Retina (tissue), 1 donor: Measurements from ENCODE around the gene EMILIN2.
"Not testable (repeated sequence)": the region's sequence is repeated elsewhere in the genome, so short reads cannot be mapped to it uniquely, and the experiment has no call there.

Source experiments
- DNase-seq: peaks from one replicate; pipeline ENCODE4 v3.0.0-alpha.2; 2016

EMILIN2 gene

GRCh38 chr18:2847317-2848246, 776 bp downstream of the EMILIN2 start:
- peak; percentile 72 for DNase-seq

GRCh38 chr18:2848247-2849246, 1.7 kb downstream of the EMILIN2 start:
- peak; percentile 18 for DNase-seq

GRCh38 chr18:2850816-2851215, 4.0 kb downstream of the EMILIN2 start:
- no peak for DNase-seq

- no peak for DNase-seq
Measured at GRCh38 chr18:2851771-2852170, 5.0 kb downstream of the EMILIN2 start.

- not testable (repeated sequence) for DNase-seq
Measured at GRCh38 chr18:2852460-2852859, 5.7 kb downstream of the EMILIN2 start.

GRCh38 chr18:2853173-2853925, 6.5 kb downstream of the EMILIN2 start:
- DNase-seq = no peak

GRCh38 chr18:2853926-2854664, 7.3 kb downstream of the EMILIN2 start:
- no peak for DNase-seq

GRCh38 chr18:2854875-2855274, 8.1 kb downstream of the EMILIN2 start:
- DNase-seq = no peak

- DNase-seq = no peak
Measured at GRCh38 chr18:2855560-2856350, 8.9 kb downstream of the EMILIN2 start.

- DNase-seq = no peak
Measured at GRCh38 chr18:2856547-2857170, 9.9 kb downstream of the EMILIN2 start.

- no peak for DNase-seq
Measured at GRCh38 chr18:2857491-2858131, 10.8 kb downstream of the EMILIN2 start.

- not testable (repeated sequence) for DNase-seq
Measured at GRCh38 chr18:2860397-2860796, 13.6 kb downstream of the EMILIN2 start.

- DNase-seq = not testable (repeated sequence)
Measured at GRCh38 chr18:2863997-2864396, 17.2 kb downstream of the EMILIN2 start.

GRCh38 chr18:2866465-2866864, 19.7 kb downstream of the EMILIN2 start:
- DNase-seq = not testable (repeated sequence)

- no peak for DNase-seq
Measured at GRCh38 chr18:2869207-2869606, 22.4 kb downstream of the EMILIN2 start.

- DNase-seq = no peak
Measured at GRCh38 chr18:2871111-2871720, 24.4 kb downstream of the EMILIN2 start.

GRCh38 chr18:2872095-2872494, 25.3 kb downstream of the EMILIN2 start:
- no peak for DNase-seq

- DNase-seq = no peak
Measured at GRCh38 chr18:2874765-2875164, 28.0 kb downstream of the EMILIN2 start.

- DNase-seq = peak; percentile 56
Measured at GRCh38 chr18:2878656-2879330, 32.0 kb downstream of the EMILIN2 start.
